Measurements from ENCODE around the gene MEX3D. TPM values are rescaled to one million over a fixed set of nuclear protein-coding genes. Genes with fewer than 3 reads are reported as not detected.

MEX3D gene
- 16.5 and 48.0 TPM in 2 replicates for total RNA-seq (2014; rRNA removed; shearing (Covaris generic))

GRCh38 chr19:1568320-1569019 lies at the start of gene MEX3D:
Gene MEX3D (minus strand): TSS chr19:1568325. CDS start chr19:1568058, 267 bp downstream.
- DNase-seq (ENCODE audit: low read depth): peak; percentile 66

- DNase-seq (ENCODE audit: low read depth): no peak
These were observed 48.8 kb upstream of the MEX3D start for GRCh38 chr19:1616875-1617274.

GRCh38 chr19:1616396-1616795 lies 48.3 kb upstream of the MEX3D start:
- no peak for DNase-seq (ENCODE audit: low read depth)

GRCh38 chr19:1615156-1615765 lies 47.1 kb upstream of the MEX3D start:
- DNase-seq (ENCODE audit: low read depth): no peak

GRCh38 chr19:1613808-1614570 lies 45.9 kb upstream of the MEX3D start:
- DNase-seq (ENCODE audit: low read depth): no peak

- DNase-seq (ENCODE audit: low read depth): no peak
These were observed 45.0 kb upstream of the MEX3D start for GRCh38 chr19:1613146-1613545.

GRCh38 chr19:1612114-1613086 lies 44.3 kb upstream of the MEX3D start:
- DNase-seq (ENCODE audit: low read depth): no peak

- no peak for DNase-seq (ENCODE audit: low read depth)
These were observed 43.2 kb upstream of the MEX3D start for GRCh38 chr19:1611353-1611752.

GRCh38 chr19:1610579-1610978 lies 42.5 kb upstream of the MEX3D start:
- DNase-seq (ENCODE audit: low read depth): no peak

GRCh38 chr19:1609680-1610474 lies 41.8 kb upstream of the MEX3D start:
- no peak for DNase-seq (ENCODE audit: low read depth)

- DNase-seq (ENCODE audit: low read depth): no peak
These were observed 40.9 kb upstream of the MEX3D start for GRCh38 chr19:1609103-1609396.

- peak; percentile 83 for DNase-seq (ENCODE audit: low read depth)
These were observed 40.4 kb upstream of the MEX3D start for GRCh38 chr19:1608359-1609102.

GRCh38 chr19:1606138-1606651 lies 38.1 kb upstream of the MEX3D start:
- no peak for DNase-seq (ENCODE audit: low read depth)

GRCh38 chr19:1605236-1606137 lies 37.4 kb upstream of the MEX3D start, which contains the start of gene UQCR11:
Gene UQCR11 (minus strand): TSS chr19:1605462. CDS start chr19:1605409, 53 bp downstream.
- peak; percentile 97 for DNase-seq (ENCODE audit: low read depth)

GRCh38 chr19:1602091-1602707 lies 34.1 kb upstream of the MEX3D start:
- DNase-seq (ENCODE audit: low read depth): no peak

GRCh38 chr19:1601613-1602064 lies 33.5 kb upstream of the MEX3D start:
- no peak for DNase-seq (ENCODE audit: low read depth)

- DNase-seq (ENCODE audit: low read depth): no peak
These were observed 31.3 kb upstream of the MEX3D start for GRCh38 chr19:1599460-1599846.

GRCh38 chr19:1598777-1599459 lies 30.8 kb upstream of the MEX3D start:
- DNase-seq (ENCODE audit: low read depth): no peak

All from M059J (cell line).